ENCODE measurements around the gene CNTROB.

CNTROB gene

GRCh38 chr17:7977805-7978204 is 45.8 kb downstream of the CNTROB start:
- no peaks in the 10 kb centered on the region for H3K36me3 ChIP-seq (ENCODE audit: control insufficient read depth, low read length)
- no peak overlapping the region for H3K4me3 ChIP-seq (ENCODE audit: low read length)
- H4K20me1 ChIP-seq (ENCODE audit: control insufficient read depth, insufficient read depth, low read depth, low read length) = no peaks in the 10 kb centered on the region
- peaks cover 9% of the 10 kb centered on the region for H3K27me3 ChIP-seq (ENCODE audit: control insufficient read depth, low read length)
- no peak overlapping the region for H3K27ac ChIP-seq (ENCODE audit: low read depth, low read length)
- H3K79me2 ChIP-seq (ENCODE audit: control insufficient read depth, low read length) = no peaks in the 10 kb centered on the region
- no peak overlapping the region for H3K4me2 ChIP-seq (ENCODE audit: low read length)
- H3F3A ChIP-seq (ENCODE audit: control insufficient read depth, insufficient read depth) = no peaks in the 10 kb centered on the region
- TF ChIP-seq CTCF (IDR thresholded peaks at IDR 0.05; ENCODE audit: low read depth, low read length, poor library complexity, severe bottlenecking) = no peak
- no peak for TF ChIP-seq EZH2phosphoT487 (IDR thresholded peaks at IDR 0.05; ENCODE audit: borderline replicate concordance, low read length)
- no peaks in the 10 kb centered on the region for H3K4me1 ChIP-seq (ENCODE audit: control insufficient read depth, low read length)
- no peaks in the 10 kb centered on the region for H3K9me2 ChIP-seq (replicated peaks; ENCODE audit: control insufficient read depth, low read length)
- H3K9me3 ChIP-seq (ENCODE audit: control insufficient read depth, insufficient read depth, low read length) = peaks cover 19% of the 10 kb centered on the region

- TF ChIP-seq EZH2phosphoT487 (IDR thresholded peaks at IDR 0.05; ENCODE audit: borderline replicate concordance, low read length) (no peak), CTCF (IDR thresholded peaks at IDR 0.05; ENCODE audit: low read depth, low read length, poor library complexity, severe bottlenecking) (no peak)
- Histone ChIP-seq H3K4me3 (ENCODE audit: low read length) (no peak overlapping the region), H3K27me3 (ENCODE audit: control insufficient read depth, low read length) (peaks cover 38% of the 10 kb centered on the region), H3K36me3 (ENCODE audit: control insufficient read depth, low read length) (no peaks in the 10 kb centered on the region), H3K4me1 (ENCODE audit: control insufficient read depth, low read length) (no peaks in the 10 kb centered on the region), H3F3A (ENCODE audit: control insufficient read depth, insufficient read depth) (no peaks in the 10 kb centered on the region), H3K27ac (ENCODE audit: low read depth, low read length) (no peak overlapping the region), H3K79me2 (ENCODE audit: control insufficient read depth, low read length) (no peaks in the 10 kb centered on the region), H4K20me1 (ENCODE audit: control insufficient read depth, insufficient read depth, low read depth, low read length) (no peaks in the 10 kb centered on the region), H3K9me3 (ENCODE audit: control insufficient read depth, insufficient read depth, low read length) (no peaks in the 10 kb centered on the region), H3K9me2 (replicated peaks; ENCODE audit: control insufficient read depth, low read length) (no peaks in the 10 kb centered on the region), H3K4me2 (ENCODE audit: low read length) (no peak overlapping the region)
These were observed 50.2 kb downstream of the CNTROB start for GRCh38 chr17:7982173-7982572.

- H3K4me3 ChIP-seq (ENCODE audit: low read length) = no peak overlapping the region
- no peak for TF ChIP-seq EZH2phosphoT487 (IDR thresholded peaks at IDR 0.05; ENCODE audit: borderline replicate concordance, low read length)
- TF ChIP-seq CTCF (IDR thresholded peaks at IDR 0.05; ENCODE audit: low read depth, low read length, poor library complexity, severe bottlenecking) = no peak
- no peaks in the 10 kb centered on the region for H3K36me3 ChIP-seq (ENCODE audit: control insufficient read depth, low read length)
- H3K27ac ChIP-seq (ENCODE audit: low read depth, low read length) = no peak overlapping the region
- H3K9me2 ChIP-seq (replicated peaks; ENCODE audit: control insufficient read depth, low read length) = no peaks in the 10 kb centered on the region
- peaks cover 42% of the 10 kb centered on the region for H3K27me3 ChIP-seq (ENCODE audit: control insufficient read depth, low read length)
- H3F3A ChIP-seq (ENCODE audit: control insufficient read depth, insufficient read depth) = no peaks in the 10 kb centered on the region
- no peak overlapping the region for H3K4me2 ChIP-seq (ENCODE audit: low read length)
- no peaks in the 10 kb centered on the region for H3K4me1 ChIP-seq (ENCODE audit: control insufficient read depth, low read length)
- no peaks in the 10 kb centered on the region for H3K9me3 ChIP-seq (ENCODE audit: control insufficient read depth, insufficient read depth, low read length)
- no peaks in the 10 kb centered on the region for H4K20me1 ChIP-seq (ENCODE audit: control insufficient read depth, insufficient read depth, low read depth, low read length)
- no peaks in the 10 kb centered on the region for H3K79me2 ChIP-seq (ENCODE audit: control insufficient read depth, low read length)
These were observed 50.7 kb downstream of the CNTROB start for GRCh38 chr17:7982666-7983065.

GRCh38 chr17:7984904-7985303 is 52.9 kb downstream of the CNTROB start:
- Histone ChIP-seq H3F3A (ENCODE audit: control insufficient read depth, insufficient read depth) (peaks cover 4% of the 10 kb centered on the region), H3K36me3 (ENCODE audit: control insufficient read depth, low read length) (no peaks in the 10 kb centered on the region), H3K79me2 (ENCODE audit: control insufficient read depth, low read length) (no peaks in the 10 kb centered on the region), H3K27me3 (ENCODE audit: control insufficient read depth, low read length) (peaks cover 42% of the 10 kb centered on the region), H3K27ac (ENCODE audit: low read depth, low read length) (no peak overlapping the region), H3K9me3 (ENCODE audit: control insufficient read depth, insufficient read depth, low read length) (no peaks in the 10 kb centered on the region), H3K9me2 (replicated peaks; ENCODE audit: control insufficient read depth, low read length) (no peaks in the 10 kb centered on the region), H3K4me3 (ENCODE audit: low read length) (no peak overlapping the region), H4K20me1 (ENCODE audit: control insufficient read depth, insufficient read depth, low read depth, low read length) (no peaks in the 10 kb centered on the region), H3K4me1 (ENCODE audit: control insufficient read depth, low read length) (peaks cover 14% of the 10 kb centered on the region), H3K4me2 (ENCODE audit: low read length) (no peak overlapping the region)
- no peak for TF ChIP-seq EZH2phosphoT487 (IDR thresholded peaks at IDR 0.05; ENCODE audit: borderline replicate concordance, low read length)
- TF ChIP-seq CTCF (IDR thresholded peaks at IDR 0.05; ENCODE audit: low read depth, low read length, poor library complexity, severe bottlenecking) = no peak

Measured in DOHH2 (cell line).